ENCODE data around the gene PTPN3.
A peak's percentile ranks its signal among the peaks of the same experiment; 100 is the strongest.

Gene PTPN3

GRCh38 chr9:109475526-109475925, 22.6 kb downstream of the PTPN3 start:
- Mint-ChIP-seq H3K27ac (no peak overlapping the region), H3K9me3 (no peaks in the 10 kb centered on the region), H3K4me3 (no peak overlapping the region), H3K36me3 (ENCODE audit: low read depth) (no peaks in the 10 kb centered on the region), H3K4me1 (peaks cover 2% of the 10 kb centered on the region), H3K27me3 (peaks cover 29% of the 10 kb centered on the region)
- DNase-seq = no peak
- no peak for ATAC-seq

- Mint-ChIP-seq H3K4me1 (peaks cover under 1% of the 10 kb centered on the region), H3K4me3 (no peak overlapping the region), H3K27ac (no peak overlapping the region), H3K9me3 (no peaks in the 10 kb centered on the region), H3K27me3 (peaks cover 27% of the 10 kb centered on the region), H3K36me3 (ENCODE audit: low read depth) (no peaks in the 10 kb centered on the region)
- DNase-seq = no peak
- no peak for ATAC-seq
Measured at GRCh38 chr9:109474944-109475343, 23.2 kb downstream of the PTPN3 start.

- ATAC-seq = no peak
- Mint-ChIP-seq H3K27ac (no peak overlapping the region), H3K9me3 (no peaks in the 10 kb centered on the region)
Measured at GRCh38 chr9:109474170-109474569, 23.9 kb downstream of the PTPN3 start.

GRCh38 chr9:109473329-109473728, 24.8 kb downstream of the PTPN3 start:
- Mint-ChIP-seq H3K27ac (no peak overlapping the region), H3K36me3 (ENCODE audit: low read depth) (no peaks in the 10 kb centered on the region), H3K4me3 (no peak overlapping the region), H3K4me1 (no peaks in the 10 kb centered on the region), H3K9me3 (no peaks in the 10 kb centered on the region), H3K27me3 (peaks cover 21% of the 10 kb centered on the region)
- DNase-seq = no peak
- ATAC-seq = no peak

More at GRCh38 chr9:109474170-109474569, 23.9 kb downstream of the PTPN3 start:
- peaks cover 24% of the 10 kb centered on the region for H3K27me3 Mint-ChIP-seq
- no peak for DNase-seq
- no peak overlapping the region for H3K4me3 Mint-ChIP-seq
- no peaks in the 10 kb centered on the region for H3K36me3 Mint-ChIP-seq (ENCODE audit: low read depth)
- no peaks in the 10 kb centered on the region for H3K4me1 Mint-ChIP-seq

- no peak for DNase-seq
- H3K9me3 Mint-ChIP-seq = no peaks in the 10 kb centered on the region
Measured at GRCh38 chr9:109471475-109472393, 26.4 kb downstream of the PTPN3 start.

GRCh38 chr9:109469646-109470358, 28.3 kb downstream of the PTPN3 start:
- peaks cover 19% of the 10 kb centered on the region for H3K4me1 Mint-ChIP-seq
- H3K9me3 Mint-ChIP-seq = no peaks in the 10 kb centered on the region
- peaks cover 18% of the 10 kb centered on the region for H3K27me3 Mint-ChIP-seq
- DNase-seq (peak; percentile 71), ATAC-seq (peak; percentile 84)
- no peak overlapping the region for H3K4me3 Mint-ChIP-seq
- no peaks in the 10 kb centered on the region for H3K36me3 Mint-ChIP-seq (ENCODE audit: low read depth)
- H3K27ac Mint-ChIP-seq = no peak overlapping the region

More at GRCh38 chr9:109471475-109472393, 26.4 kb downstream of the PTPN3 start:
- no peak for ATAC-seq
- Mint-ChIP-seq H3K27ac (no peak overlapping the region), H3K4me3 (no peak overlapping the region), H3K4me1 (peaks cover 12% of the 10 kb centered on the region), H3K36me3 (ENCODE audit: low read depth) (no peaks in the 10 kb centered on the region), H3K27me3 (peaks cover 12% of the 10 kb centered on the region)

GRCh38 chr9:109468927-109469326, 29.2 kb downstream of the PTPN3 start:
- H3K4me1 Mint-ChIP-seq = peaks cover 22% of the 10 kb centered on the region
- no peaks in the 10 kb centered on the region for H3K9me3 Mint-ChIP-seq
- H3K36me3 Mint-ChIP-seq (ENCODE audit: low read depth) = no peaks in the 10 kb centered on the region
- no peak overlapping the region for H3K4me3 Mint-ChIP-seq
- no peak for DNase-seq
- H3K27ac Mint-ChIP-seq = no peak overlapping the region
- ATAC-seq = no peak
- H3K27me3 Mint-ChIP-seq = peaks cover 20% of the 10 kb centered on the region

GRCh38 chr9:109467936-109468335, 30.2 kb downstream of the PTPN3 start:
- Mint-ChIP-seq H3K9me3 (no peaks in the 10 kb centered on the region), H3K27ac (no peak overlapping the region), H3K36me3 (ENCODE audit: low read depth) (no peaks in the 10 kb centered on the region), H3K4me1 (peaks cover 25% of the 10 kb centered on the region), H3K27me3 (peaks cover 16% of the 10 kb centered on the region), H3K4me3 (no peak overlapping the region)
- ATAC-seq = no peak
- DNase-seq = no peak

- no peaks in the 10 kb centered on the region for H3K36me3 Mint-ChIP-seq (ENCODE audit: low read depth)
- peaks cover 25% of the 10 kb centered on the region for H3K4me1 Mint-ChIP-seq
- peak overlapping the region; percentile 69 for H3K27ac Mint-ChIP-seq
- no peak for ATAC-seq
- peaks cover 20% of the 10 kb centered on the region for H3K27me3 Mint-ChIP-seq
- no peak for DNase-seq
- no peak overlapping the region for H3K4me3 Mint-ChIP-seq
- no peaks in the 10 kb centered on the region for H3K9me3 Mint-ChIP-seq
Measured at GRCh38 chr9:109466623-109467590, 31.2 kb downstream of the PTPN3 start.

GRCh38 chr9:109463924-109464625, 34.0 kb downstream of the PTPN3 start:
- no peak overlapping the region for H3K27ac Mint-ChIP-seq

GRCh38 chr9:109460576-109460975, 37.5 kb downstream of the PTPN3 start:
- no peak overlapping the region for H3K27ac Mint-ChIP-seq
- no peaks in the 10 kb centered on the region for H3K9me3 Mint-ChIP-seq
- no peak overlapping the region for H3K4me3 Mint-ChIP-seq
- DNase-seq = no peak
- ATAC-seq = no peak
- H3K27me3 Mint-ChIP-seq = peaks cover 33% of the 10 kb centered on the region
- peaks cover 7% of the 10 kb centered on the region for H3K4me1 Mint-ChIP-seq
- no peaks in the 10 kb centered on the region for H3K36me3 Mint-ChIP-seq (ENCODE audit: low read depth)

More at GRCh38 chr9:109463924-109464625, 34.0 kb downstream of the PTPN3 start:
- no peak overlapping the region for H3K4me3 Mint-ChIP-seq
- peaks cover 21% of the 10 kb centered on the region for H3K27me3 Mint-ChIP-seq
- no peak for DNase-seq
- peak; percentile 80 for ATAC-seq
- H3K4me1 Mint-ChIP-seq = peaks cover 25% of the 10 kb centered on the region
- no peaks in the 10 kb centered on the region for H3K9me3 Mint-ChIP-seq
- no peaks in the 10 kb centered on the region for H3K36me3 Mint-ChIP-seq (ENCODE audit: low read depth)

GRCh38 chr9:109459423-109459822, 38.7 kb downstream of the PTPN3 start:
- no peak for DNase-seq
- peaks cover 28% of the 10 kb centered on the region for H3K27me3 Mint-ChIP-seq
- no peak overlapping the region for H3K27ac Mint-ChIP-seq
- no peaks in the 10 kb centered on the region for H3K9me3 Mint-ChIP-seq
- no peak for ATAC-seq
- no peaks in the 10 kb centered on the region for H3K36me3 Mint-ChIP-seq (ENCODE audit: low read depth)
- peaks cover 6% of the 10 kb centered on the region for H3K4me1 Mint-ChIP-seq
- no peak overlapping the region for H3K4me3 Mint-ChIP-seq

GRCh38 chr9:109458453-109459211, 39.5 kb downstream of the PTPN3 start:
- Mint-ChIP-seq H3K4me1 (peaks cover under 1% of the 10 kb centered on the region), H3K4me3 (no peak overlapping the region), H3K9me3 (no peaks in the 10 kb centered on the region), H3K36me3 (ENCODE audit: low read depth) (no peaks in the 10 kb centered on the region), H3K27ac (no peak overlapping the region), H3K27me3 (peaks cover 30% of the 10 kb centered on the region)
- no peak for DNase-seq
- ATAC-seq = no peak
